HCT116 (cell line): ENCODE results near the gene RPH3AL. TPM values are rescaled to one million over a fixed set of nuclear protein-coding genes. Genes with fewer than 3 reads are reported as not detected.

Experiments
- ATAC-seq: fragments of 200-7000 bp; cut with Tn5 transposase; 2 replicates; pipeline ENCODE4 v1.9.1; 2020; ENCODE audit warnings: mild to moderate bottlenecking, moderate library complexity
- BruUV-seq: library from RNA; stranded (reverse); fragments of 400-500 nt; replicated peaks from 2 replicates; lab custom pipeline; 2021; lab: Mats Ljungman, UMichigan
- CTCF ChIA-PET: fragments of 300-600 bp; sonication (Branson Sonifier 250); formaldehyde crosslinking; loops from one replicate; lab custom pipeline; 2021; ENCODE audit warnings: antibody characterized with exemption; lab: Charles Lee
- POLR2A ChIA-PET: fragments of 300-600, 350-600 bp; sonication (Branson Sonifier 250); formaldehyde crosslinking; loops from one replicate; lab custom pipeline; 2021; ENCODE audit warnings: antibody characterized with exemption; lab: Charles Lee
- RAD21 ChIA-PET, 2 experiments: fragments of 300-600 bp; sonication (Branson Sonifier 250); formaldehyde crosslinking; loops; one replicate each; lab custom pipeline; 2023; ENCODE audit warnings: low total read pairs in 2 of 2; ENCODE audit not compliant: uncharacterized antibody in 2 of 2, unreplicated experiment in 2 of 2, low non-redundant PET in 1 of 2; lab: Charles Lee
- DNase-seq: peaks from one replicate; pipeline ENCODE4 v3.0.0-alpha.2; 2010; ENCODE audit warnings: low read depth, low spot score
- H2AFZ ChIP-seq: fragments of 200-600 bp; shearing (Covaris generic), sonication (generic); 2 replicates; pipeline ENCODE4 v1.6.1; 2017; ENCODE audit warnings: low read depth, mixed run types, mixed read lengths, antibody characterized with exemption, low read length; ENCODE audit not compliant: poor library complexity, severe bottlenecking
- H3K27ac ChIP-seq: 2 replicates; pipeline ENCODE4 v1.5.1; 2012; ENCODE audit warnings: low read depth, low read length
- H3K27me3 ChIP-seq: fragments of 200-600 bp; sonication (generic); 2 replicates; pipeline ENCODE4 v1.6.1; 2016; ENCODE audit warnings: mixed run types, low read length, mixed read lengths; ENCODE audit not compliant: insufficient read depth
- H3K36me3 ChIP-seq, 2 experiments: fragments of 200-500 bp in 1 of 2; fragments of 200-600 bp in 1 of 2; sonication (Bioruptor generic) in 1 of 2; sonication (generic) in 1 of 2; 2 replicates each; pipeline versions ENCODE4 v1.5.1 to v1.6.1; 2014 to 2016; ENCODE audit warnings: low read length in 2 of 2, inconsistent platforms in 1 of 2, mixed read lengths in 1 of 2, mixed run types in 1 of 2; ENCODE audit not compliant: insufficient read depth in 2 of 2, control insufficient read depth in 1 of 2
- H3K4me1 ChIP-seq, 2 experiments: fragments of 200-600 bp in 1 of 2; sonication (generic) in 1 of 2; 2 replicates each; pipeline versions ENCODE4 v1.5.1 to v1.6.1; 2012 to 2017; ENCODE audit warnings: low read length in 2 of 2, inconsistent platforms in 1 of 2, mild to moderate bottlenecking in 1 of 2, mixed read lengths in 1 of 2, mixed run types in 1 of 2, moderate library complexity in 1 of 2; ENCODE audit not compliant: insufficient read depth in 2 of 2, control insufficient read depth in 1 of 2
- H3K4me2 ChIP-seq: fragments of 200-600 bp; sonication (generic); 2 replicates; pipeline ENCODE4 v1.6.1; 2017; ENCODE audit warnings: mixed run types, low read length, mixed read lengths
- H3K4me3 ChIP-seq, 2 experiments: fragments of 200-600 bp in 1 of 2; sonication (generic) in 1 of 2; replicated peaks in 1 of 2; 2 replicates each; pipeline ENCODE4 v1.5.1; 2011 to 2016; ENCODE audit warnings: low read length in 2 of 2, control low read depth in 1 of 2, low read depth in 1 of 2, mild to moderate bottlenecking in 1 of 2, mixed read lengths in 1 of 2, mixed run types in 1 of 2
- H3K79me2 ChIP-seq: fragments of 200-600 bp; sonication (generic); 2 replicates; pipeline ENCODE4 v1.6.1; 2017; ENCODE audit warnings: mild to moderate bottlenecking, mixed run types, low read length, moderate library complexity, mixed read lengths; ENCODE audit not compliant: insufficient read depth
- H3K9ac ChIP-seq: fragments of 200-600 bp; sonication (generic); 2 replicates; pipeline ENCODE4 v1.6.1; 2016; ENCODE audit warnings: low read length, mixed read lengths
- H3K9me2 ChIP-seq: fragments of 200-600 bp; sonication (generic), shearing (Covaris generic); 2 replicates; pipeline ENCODE4 v1.6.1; 2017; ENCODE audit warnings: mixed run types, mild to moderate bottlenecking, moderate library complexity; ENCODE audit not compliant: insufficient read depth
- H3K9me3 ChIP-seq, 2 experiments: fragments of 200-500 bp in 1 of 2; fragments of 200-600 bp in 1 of 2; sonication (Bioruptor generic) in 1 of 2; sonication (generic) in 1 of 2; 2 replicates each; pipeline ENCODE4 v1.6.1; 2014 to 2017; ENCODE audit warnings: low read length in 2 of 2, mixed read lengths in 2 of 2, inconsistent platforms in 1 of 2, low read depth in 1 of 2, mild to moderate bottlenecking in 1 of 2, mixed run types in 1 of 2, moderate library complexity in 1 of 2; ENCODE audit not compliant: control insufficient read depth in 1 of 2, insufficient read depth in 1 of 2
- H4K20me1 ChIP-seq: fragments of 200-600 bp; sonication (generic), shearing (Covaris generic); 2 replicates; pipeline ENCODE4 v1.6.1; 2017; ENCODE audit warnings: mixed run types, mild to moderate bottlenecking, moderate library complexity; ENCODE audit not compliant: insufficient read depth
- CEBPB ChIP-seq: IDR thresholded peaks from 2 replicates; pipeline ENCODE4 v1.6.1; 2012; ENCODE audit warnings: low read depth
- EGR1 ChIP-seq: IDR thresholded peaks from 2 replicates; pipeline ENCODE4 v1.6.1; 2012; ENCODE audit warnings: low read depth
- ELF1 ChIP-seq: IDR thresholded peaks from 2 replicates; pipeline ENCODE4 v1.6.1; 2012; ENCODE audit warnings: low read depth, borderline replicate concordance
- EZH2phosphoT487 ChIP-seq: fragments of 200-600 bp; IDR thresholded peaks from 2 replicates; pipeline ENCODE4 v1.6.1; 2018; ENCODE audit warnings: antibody characterized with exemption, borderline replicate concordance
- FOSL1 ChIP-seq: IDR thresholded peaks from 2 replicates; pipeline ENCODE4 v1.6.1; 2012; ENCODE audit warnings: low read depth
- JUND ChIP-seq: IDR thresholded peaks from 2 replicates; pipeline ENCODE4 v1.6.1; 2012
- RAD21 ChIP-seq: IDR thresholded peaks from 2 replicates; pipeline ENCODE4 v1.6.1; 2012; ENCODE audit warnings: low read depth, mild to moderate bottlenecking
- SP1 ChIP-seq: IDR thresholded peaks from 2 replicates; pipeline ENCODE4 v1.6.1; 2012; ENCODE audit warnings: low read depth
- SRF ChIP-seq: IDR thresholded peaks from 2 replicates; pipeline ENCODE4 v1.6.1; 2012; ENCODE audit warnings: low read depth
- TCF7L2 ChIP-seq: IDR thresholded peaks from 2 replicates; pipeline ENCODE4 v1.7.0; 2011; ENCODE audit warnings: borderline replicate concordance, inconsistent platforms; ENCODE audit not compliant: insufficient read depth, insufficient read length; ENCODE audit errors: extremely low read depth
- YY1 ChIP-seq: IDR thresholded peaks from 2 replicates; pipeline ENCODE4 v1.6.1; 2011; ENCODE audit warnings: low read length, low read depth, moderate library complexity, mild to moderate bottlenecking; ENCODE audit not compliant: insufficient replicate concordance; ENCODE audit errors: extremely low read depth
- ZFX ChIP-seq: fragments of 450-650 bp; IDR thresholded peaks from 2 replicates; pipeline ENCODE4 v1.6.1; 2017
- ZNF274 ChIP-seq: fragments of 200-500 bp; sonication (Bioruptor generic); IDR thresholded peaks from 2 replicates; pipeline ENCODE4 v1.6.1; 2014; ENCODE audit warnings: mild to moderate bottlenecking, low read depth, low read length, inconsistent platforms
- intact Hi-C: fragments of 100-400 bp; cut with micrococcal nuclease; formaldehyde crosslinking; loops from 2 replicates; pipeline ENCODE4 v1.10.0; 2022
- total RNA-seq: library from RNA; stranded (reverse); gene quantifications from one replicate; pipeline ENCODE4 v1.2.1, GENCODE V29; 2021; ENCODE audit not compliant: unreplicated experiment
- TF ChIP-seq, protein P1 (sequence below): IDR thresholded peaks from 2 replicates; pipeline ENCODE4 v1.6.1; 2011; ENCODE audit warnings: mild to moderate bottlenecking, low read length, moderate library complexity; ENCODE audit not compliant: insufficient replicate concordance; ENCODE audit errors: extremely low read depth
- TF ChIP-seq, protein P2 (sequence below), 3 experiments: fragments of 200-600 bp in 1 of 3; sonication (generic) in 1 of 3; IDR thresholded peaks in 2 of 3; conservative IDR thresholded peaks in 1 of 3; 2 replicates each; pipeline ENCODE4 v1.5.1; 2012 to 2017; ENCODE audit warnings: low read depth in 2 of 3, low read length in 2 of 3, antibody characterized with exemption in 1 of 3, borderline replicate concordance in 1 of 3, control low read depth in 1 of 3, mild to moderate bottlenecking in 1 of 3, mixed read lengths in 1 of 3, mixed run types in 1 of 3, moderate library complexity in 1 of 3; ENCODE audit not compliant: insufficient read depth in 1 of 3
- TF ChIP-seq, protein P3 (sequence below): IDR thresholded peaks from 2 replicates; pipeline ENCODE4 v1.6.1; 2012

Gene RPH3AL
- total RNA-seq, 1 experiment from 2014 or later: 17.0 TPM

DNA sequence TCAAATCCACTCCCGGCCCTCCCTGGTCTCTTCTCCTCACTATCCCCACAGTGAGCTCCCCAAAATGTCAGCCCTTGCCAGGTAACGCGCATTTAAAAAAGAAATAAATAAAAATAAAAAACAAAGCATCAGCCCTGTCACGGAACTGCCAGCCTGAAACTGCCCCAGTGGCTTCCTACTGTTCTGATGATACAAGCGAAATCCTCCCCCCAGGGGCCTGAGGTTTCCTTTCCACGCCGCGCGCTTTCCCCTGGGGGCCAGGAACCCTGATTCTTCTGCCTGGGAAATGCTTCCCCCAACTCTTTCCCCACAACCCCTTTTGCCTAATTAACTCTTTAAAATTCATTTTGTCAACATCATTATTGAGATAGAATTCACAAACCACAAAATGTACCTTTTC lies 12.2 kb upstream of the RPH3AL start:
- intact Hi-C loops: no loop called here
- ChIA-PET CTCF (no interaction called here), RAD21 (no interaction called here), POLR2A (no interaction called here)
- Histone ChIP-seq H2AFZ (no peak overlapping the region), H4K20me1 (no peaks in the 10 kb centered on the region), H3K9ac (no peak overlapping the region), H3K27ac (no peak overlapping the region), H3K4me1 (no peaks in the 10 kb centered on the region), H3K9me2 (no peaks in the 10 kb centered on the region), H3K9me3 (no peaks in the 10 kb centered on the region), H3K79me2 (no peaks in the 10 kb centered on the region), H3K27me3 (no peaks in the 10 kb centered on the region), H3K4me2 (no peak overlapping the region), H3K36me3 (no peaks in the 10 kb centered on the region; a peak in 1 of 4 replicates), H3K4me3 (no peak overlapping the region)
- no peak for TF ChIP-seq YY1
- ATAC-seq: no peak
- no TSS peak for BruUV-seq
- no peak for DNase-seq

DNA sequence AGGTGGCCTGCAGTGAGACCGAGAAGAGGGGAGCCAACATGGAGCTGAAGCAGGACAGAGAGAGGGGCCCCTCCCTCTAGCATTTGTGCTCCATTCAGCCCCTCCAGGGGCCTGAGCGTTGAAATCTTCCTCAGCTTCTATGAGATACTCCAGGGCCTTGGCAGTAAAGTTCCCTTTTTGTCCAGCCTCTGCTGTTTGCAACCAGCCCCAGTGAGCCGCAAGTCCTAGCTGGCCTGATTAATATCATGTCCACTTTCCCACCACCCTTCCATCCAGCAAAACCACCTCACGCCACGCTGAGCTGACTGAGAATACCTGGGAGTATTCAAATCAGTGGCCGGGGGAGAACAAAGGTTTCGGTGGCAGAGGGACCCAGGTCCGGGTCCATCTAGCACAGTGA lies 11.7 kb upstream of the RPH3AL start:
- Histone ChIP-seq H3K4me2 (no peak overlapping the region), H3K9me2 (no peaks in the 10 kb centered on the region), H3K4me1 (no peaks in the 10 kb centered on the region), H3K79me2 (no peaks in the 10 kb centered on the region), H3K9me3 (no peaks in the 10 kb centered on the region), H3K27me3 (no peaks in the 10 kb centered on the region), H3K36me3 (no peaks in the 10 kb centered on the region), H2AFZ (no peak overlapping the region), H3K27ac (no peak overlapping the region), H3K4me3 (no peak overlapping the region), H4K20me1 (no peaks in the 10 kb centered on the region), H3K9ac (no peak overlapping the region)
- ATAC-seq: no peak
- ChIA-PET CTCF (no interaction called here), POLR2A (no interaction called here), RAD21 (interaction anchor here in 1 of 2 experiments (0.7 kb wide), 1 partner anchor 258 kb away, joined by 4 read pairs; no protein-coding TSS in a partner anchor)
- no peak for DNase-seq
- no TSS peak for BruUV-seq
- intact Hi-C loops: no loop called here
- TF ChIP-seq CEBPB (no peak), EGR1 (no peak), TCF7L2 (no peak), EZH2phosphoT487 (no peak), SP1 (no peak), SRF (no peak), ZNF274 (no peak), FOSL1 (no peak), ELF1 (no peak), RAD21 (no peak), JUND (no peak), ZFX (no peak)
- TF ChIP-seq, protein P1, sequence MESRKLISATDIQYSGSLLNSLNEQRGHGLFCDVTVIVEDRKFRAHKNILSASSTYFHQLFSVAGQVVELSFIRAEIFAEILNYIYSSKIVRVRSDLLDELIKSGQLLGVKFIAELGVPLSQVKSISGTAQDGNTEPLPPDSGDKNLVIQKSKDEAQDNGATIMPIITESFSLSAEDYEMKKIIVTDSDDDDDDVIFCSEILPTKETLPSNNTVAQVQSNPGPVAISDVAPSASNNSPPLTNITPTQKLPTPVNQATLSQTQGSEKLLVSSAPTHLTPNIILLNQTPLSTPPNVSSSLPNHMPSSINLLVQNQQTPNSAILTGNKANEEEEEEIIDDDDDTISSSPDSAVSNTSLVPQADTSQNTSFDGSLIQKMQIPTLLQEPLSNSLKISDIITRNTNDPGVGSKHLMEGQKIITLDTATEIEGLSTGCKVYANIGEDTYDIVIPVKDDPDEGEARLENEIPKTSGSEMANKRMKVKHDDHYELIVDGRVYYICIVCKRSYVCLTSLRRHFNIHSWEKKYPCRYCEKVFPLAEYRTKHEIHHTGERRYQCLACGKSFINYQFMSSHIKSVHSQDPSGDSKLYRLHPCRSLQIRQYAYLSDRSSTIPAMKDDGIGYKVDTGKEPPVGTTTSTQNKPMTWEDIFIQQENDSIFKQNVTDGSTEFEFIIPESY: no peak
- TF ChIP-seq, protein P2, sequence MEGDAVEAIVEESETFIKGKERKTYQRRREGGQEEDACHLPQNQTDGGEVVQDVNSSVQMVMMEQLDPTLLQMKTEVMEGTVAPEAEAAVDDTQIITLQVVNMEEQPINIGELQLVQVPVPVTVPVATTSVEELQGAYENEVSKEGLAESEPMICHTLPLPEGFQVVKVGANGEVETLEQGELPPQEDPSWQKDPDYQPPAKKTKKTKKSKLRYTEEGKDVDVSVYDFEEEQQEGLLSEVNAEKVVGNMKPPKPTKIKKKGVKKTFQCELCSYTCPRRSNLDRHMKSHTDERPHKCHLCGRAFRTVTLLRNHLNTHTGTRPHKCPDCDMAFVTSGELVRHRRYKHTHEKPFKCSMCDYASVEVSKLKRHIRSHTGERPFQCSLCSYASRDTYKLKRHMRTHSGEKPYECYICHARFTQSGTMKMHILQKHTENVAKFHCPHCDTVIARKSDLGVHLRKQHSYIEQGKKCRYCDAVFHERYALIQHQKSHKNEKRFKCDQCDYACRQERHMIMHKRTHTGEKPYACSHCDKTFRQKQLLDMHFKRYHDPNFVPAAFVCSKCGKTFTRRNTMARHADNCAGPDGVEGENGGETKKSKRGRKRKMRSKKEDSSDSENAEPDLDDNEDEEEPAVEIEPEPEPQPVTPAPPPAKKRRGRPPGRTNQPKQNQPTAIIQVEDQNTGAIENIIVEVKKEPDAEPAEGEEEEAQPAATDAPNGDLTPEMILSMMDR (IDR thresholded peaks at IDR 0.05 in 2 of 3, conservative IDR thresholded peaks at IDR 0.05 in 1 of 3; ENCODE audit: borderline replicate concordance in 1 of 3, insufficient read depth in 1 of 3, low read depth in 2 of 3, low read length in 2 of 3): no peak
- TF ChIP-seq, protein P3, sequence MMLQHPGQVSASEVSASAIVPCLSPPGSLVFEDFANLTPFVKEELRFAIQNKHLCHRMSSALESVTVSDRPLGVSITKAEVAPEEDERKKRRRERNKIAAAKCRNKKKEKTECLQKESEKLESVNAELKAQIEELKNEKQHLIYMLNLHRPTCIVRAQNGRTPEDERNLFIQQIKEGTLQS: no peak
